ENCODE data around the gene ELFN1. TPM values are rescaled to one million over a fixed set of nuclear protein-coding genes. Genes with fewer than 3 reads are reported as not detected.

Gene ELFN1
- total and polyA plus RNA-seq, 4 donors: 7.8 to 28.4 (median 16.3) TPM

GRCh38 chr7:1768832-1769231 is 98.8 kb downstream of the ELFN1 start:
- no peaks in the 10 kb centered on the region for H3K4me1 ChIP-seq (ENCODE audit: control insufficient read depth, insufficient read depth, low read length)
- WGBS (ENCODE audit: insufficient coverage): 94% methylated on average over 7 of the region's 7 CpGs
- H3K9me3 ChIP-seq (ENCODE audit: control insufficient read depth, insufficient read depth, low read length): no peaks in the 10 kb centered on the region

GRCh38 chr7:1769286-1770200 is 99.5 kb downstream of the ELFN1 start:
- Histone ChIP-seq H3K4me1 (ENCODE audit: control insufficient read depth, insufficient read depth, low read length) (no peaks in the 10 kb centered on the region), H3K4me3 (ENCODE audit: low read depth, low read length) (no peak overlapping the region), H3K9me3 (ENCODE audit: control insufficient read depth, insufficient read depth, low read length) (no peaks in the 10 kb centered on the region), H3K36me3 (ENCODE audit: control insufficient read depth, insufficient read depth, low read length) (no peaks in the 10 kb centered on the region), H3K27ac (ENCODE audit: low read depth, low read length) (no peak overlapping the region), H3K27me3 (ENCODE audit: control insufficient read depth, insufficient read depth, low read length) (no peaks in the 10 kb centered on the region)
- WGBS (ENCODE audit: insufficient coverage): 98% methylated on average over 47 of the region's 54 CpGs
- DNase-seq (ENCODE audit: low read depth in 4 of 6, low spot score in 6 of 6): no peak

More at GRCh38 chr7:1768832-1769231, 98.8 kb downstream of the ELFN1 start:
- DNase-seq (ENCODE audit: low read depth in 4 of 6, low spot score in 6 of 6): no peak
- Histone ChIP-seq H3K27ac (ENCODE audit: low read depth, low read length) (no peak overlapping the region), H3K36me3 (ENCODE audit: control insufficient read depth, insufficient read depth, low read length) (no peaks in the 10 kb centered on the region), H3K4me3 (ENCODE audit: low read depth, low read length) (no peak overlapping the region), H3K27me3 (ENCODE audit: control insufficient read depth, insufficient read depth, low read length) (no peaks in the 10 kb centered on the region)

- Histone ChIP-seq H3K27me3 (ENCODE audit: control insufficient read depth, insufficient read depth, low read length) (no peaks in the 10 kb centered on the region), H3K27ac (ENCODE audit: low read depth, low read length) (no peak overlapping the region), H3K9me3 (ENCODE audit: control insufficient read depth, insufficient read depth, low read length) (no peaks in the 10 kb centered on the region), H3K4me3 (ENCODE audit: low read depth, low read length) (no peak overlapping the region), H3K4me1 (ENCODE audit: control insufficient read depth, insufficient read depth, low read length) (no peaks in the 10 kb centered on the region), H3K36me3 (ENCODE audit: control insufficient read depth, insufficient read depth, low read length) (no peaks in the 10 kb centered on the region)
- 100% methylated on average over 1 of the region's 6 CpGs for WGBS (ENCODE audit: insufficient coverage)
- no peak for DNase-seq (ENCODE audit: low read depth in 4 of 6, low spot score in 6 of 6)
Measured at GRCh38 chr7:1770331-1770730, 100.3 kb downstream of the ELFN1 start.

GRCh38 chr7:1775389-1775788 is 105.3 kb downstream of the ELFN1 start:
- no peaks in the 10 kb centered on the region for H3K4me1 ChIP-seq (ENCODE audit: control insufficient read depth, insufficient read depth, low read length)
- H3K27me3 ChIP-seq (ENCODE audit: control insufficient read depth, insufficient read depth, low read length): no peaks in the 10 kb centered on the region
- H3K4me3 ChIP-seq (ENCODE audit: low read depth, low read length): no peak overlapping the region
- WGBS (ENCODE audit: insufficient coverage): no CpG with 5 or more reads among the region's 4 CpGs
- no peak for DNase-seq (ENCODE audit: low read depth in 4 of 6, low spot score in 6 of 6)
- H3K9me3 ChIP-seq (ENCODE audit: control insufficient read depth, insufficient read depth, low read length): no peaks in the 10 kb centered on the region
- H3K36me3 ChIP-seq (ENCODE audit: control insufficient read depth, insufficient read depth, low read length): no peaks in the 10 kb centered on the region
- no peak overlapping the region for H3K27ac ChIP-seq (ENCODE audit: low read depth, low read length)

GRCh38 chr7:1777122-1777521 is 107.0 kb downstream of the ELFN1 start:
- no peak for DNase-seq (ENCODE audit: low read depth in 4 of 6, low spot score in 6 of 6)
- WGBS (ENCODE audit: insufficient coverage): 94% methylated on average over 4 of the region's 6 CpGs
- no peak overlapping the region for H3K4me3 ChIP-seq (ENCODE audit: low read depth, low read length)
- H3K36me3 ChIP-seq (ENCODE audit: control insufficient read depth, insufficient read depth, low read length): no peaks in the 10 kb centered on the region
- no peak overlapping the region for H3K27ac ChIP-seq (ENCODE audit: low read depth, low read length)
- no peaks in the 10 kb centered on the region for H3K4me1 ChIP-seq (ENCODE audit: control insufficient read depth, insufficient read depth, low read length)
- no peaks in the 10 kb centered on the region for H3K9me3 ChIP-seq (ENCODE audit: control insufficient read depth, insufficient read depth, low read length)
- no peaks in the 10 kb centered on the region for H3K27me3 ChIP-seq (ENCODE audit: control insufficient read depth, insufficient read depth, low read length)

- 90% methylated on average over 13 of the region's 14 CpGs for WGBS (ENCODE audit: insufficient coverage)
- H3K9me3 ChIP-seq (ENCODE audit: control insufficient read depth, insufficient read depth, low read length): no peaks in the 10 kb centered on the region
- no peaks in the 10 kb centered on the region for H3K4me1 ChIP-seq (ENCODE audit: control insufficient read depth, insufficient read depth, low read length)
Measured at GRCh38 chr7:1779445-1779844, 109.4 kb downstream of the ELFN1 start.

GRCh38 chr7:1781369-1781768 is 111.3 kb downstream of the ELFN1 start:
- H3K36me3 ChIP-seq (ENCODE audit: control insufficient read depth, insufficient read depth, low read length): no peaks in the 10 kb centered on the region
- WGBS (ENCODE audit: insufficient coverage): 87% methylated on average over 7 of the region's 12 CpGs
- no peaks in the 10 kb centered on the region for H3K4me1 ChIP-seq (ENCODE audit: control insufficient read depth, insufficient read depth, low read length)
- H3K4me3 ChIP-seq (ENCODE audit: low read depth, low read length): no peak overlapping the region
- no peaks in the 10 kb centered on the region for H3K27me3 ChIP-seq (ENCODE audit: control insufficient read depth, insufficient read depth, low read length)
- DNase-seq (ENCODE audit: low read depth in 4 of 6, low spot score in 6 of 6): no peak
- no peak overlapping the region for H3K27ac ChIP-seq (ENCODE audit: low read depth, low read length)
- H3K9me3 ChIP-seq (ENCODE audit: control insufficient read depth, insufficient read depth, low read length): peaks cover 2% of the 10 kb centered on the region

More at GRCh38 chr7:1779445-1779844, 109.4 kb downstream of the ELFN1 start:
- H3K4me3 ChIP-seq (ENCODE audit: low read depth, low read length): no peak overlapping the region
- H3K27me3 ChIP-seq (ENCODE audit: control insufficient read depth, insufficient read depth, low read length): no peaks in the 10 kb centered on the region
- DNase-seq (ENCODE audit: low read depth in 4 of 6, low spot score in 6 of 6): no peak
- H3K36me3 ChIP-seq (ENCODE audit: control insufficient read depth, insufficient read depth, low read length): no peaks in the 10 kb centered on the region
- H3K27ac ChIP-seq (ENCODE audit: low read depth, low read length): no peak overlapping the region

GRCh38 chr7:1785839-1786238 is 115.8 kb downstream of the ELFN1 start:
- Histone ChIP-seq H3K27ac (ENCODE audit: low read depth, low read length) (no peak overlapping the region), H3K9me3 (ENCODE audit: control insufficient read depth, insufficient read depth, low read length) (peaks cover 2% of the 10 kb centered on the region), H3K27me3 (ENCODE audit: control insufficient read depth, insufficient read depth, low read length) (no peaks in the 10 kb centered on the region), H3K4me1 (ENCODE audit: control insufficient read depth, insufficient read depth, low read length) (no peaks in the 10 kb centered on the region), H3K4me3 (ENCODE audit: low read depth, low read length) (no peak overlapping the region), H3K36me3 (ENCODE audit: control insufficient read depth, insufficient read depth, low read length) (no peaks in the 10 kb centered on the region)
- 98% methylated on average over 2 of the region's 3 CpGs for WGBS (ENCODE audit: insufficient coverage)
- DNase-seq (ENCODE audit: low read depth in 4 of 6, low spot score in 6 of 6): no peak

- 73% methylated on average over 9 of the region's 9 CpGs for WGBS (ENCODE audit: insufficient coverage)
- peaks cover 2% of the 10 kb centered on the region for H3K9me3 ChIP-seq (ENCODE audit: control insufficient read depth, insufficient read depth, low read length)
- H3K36me3 ChIP-seq (ENCODE audit: control insufficient read depth, insufficient read depth, low read length): no peaks in the 10 kb centered on the region
- DNase-seq (ENCODE audit: low read depth in 4 of 6, low spot score in 6 of 6): no peak
- no peak overlapping the region for H3K27ac ChIP-seq (ENCODE audit: low read depth, low read length)
- no peak overlapping the region for H3K4me3 ChIP-seq (ENCODE audit: low read depth, low read length)
- no peaks in the 10 kb centered on the region for H3K27me3 ChIP-seq (ENCODE audit: control insufficient read depth, insufficient read depth, low read length)
- H3K4me1 ChIP-seq (ENCODE audit: control insufficient read depth, insufficient read depth, low read length): no peaks in the 10 kb centered on the region
Measured at GRCh38 chr7:1787241-1787640, 117.2 kb downstream of the ELFN1 start.

- no peak for DNase-seq (ENCODE audit: low read depth in 4 of 6, low spot score in 6 of 6)
- Histone ChIP-seq H3K27me3 (ENCODE audit: control insufficient read depth, insufficient read depth, low read length) (no peaks in the 10 kb centered on the region), H3K9me3 (ENCODE audit: control insufficient read depth, insufficient read depth, low read length) (peaks cover 2% of the 10 kb centered on the region), H3K36me3 (ENCODE audit: control insufficient read depth, insufficient read depth, low read length) (no peaks in the 10 kb centered on the region), H3K4me3 (ENCODE audit: low read depth, low read length) (no peak overlapping the region), H3K27ac (ENCODE audit: low read depth, low read length) (no peak overlapping the region), H3K4me1 (ENCODE audit: control insufficient read depth, insufficient read depth, low read length) (no peaks in the 10 kb centered on the region)
- WGBS (ENCODE audit: insufficient coverage): 94% methylated on average over 16 of the region's 18 CpGs
Measured at GRCh38 chr7:1787681-1788235, 117.7 kb downstream of the ELFN1 start.
